K562 (cell line): ENCODE results near the gene CRCP. TPM values are rescaled to one million over a fixed set of nuclear protein-coding genes. Genes with fewer than 3 reads are reported as not detected.

Experiments used
- ATAC-seq: fragments of 200-7000 bp; cut with Tn5 transposase; 3 replicates; pipeline ENCODE4 v1.9.1; 2020; ENCODE audit warnings: moderate library complexity
- BruUV-seq: library from RNA; stranded (reverse); fragments of 400-500 nt; replicated peaks from 2 replicates; lab custom pipeline; 2021; lab: Mats Ljungman, UMichigan
- CTCF ChIA-PET: fragments of 300-600 bp; formaldehyde crosslinking; extraction: SDS; loops from one replicate; lab custom pipeline; 2021; ENCODE audit warnings: low intra/inter-chr PET ratio; lab: Yijun Ruan, JAX
- POLR2A ChIA-PET: fragments of 300-600, 350-650 bp; sonication (Branson Sonifier 250); formaldehyde crosslinking; extraction: SDS; loops from one replicate; lab custom pipeline; 2021; ENCODE audit warnings: antibody characterized with exemption, inconsistent platforms; lab: Yijun Ruan, JAX
- DNase-seq, 4 experiments: peaks; one replicate each; pipeline versions ENCODE4 v3.0.0 to v3.0.0-alpha.2; 2011 to 2018; ENCODE audit warnings: low spot score in 3 of 4, mixed read lengths in 3 of 4; ENCODE audit errors: extremely low read depth in 1 of 4
- FAIRE-seq: peaks from 2 replicates; lab custom pipeline; 2011; peaks lifted over from hg19 to GRCh38; lab: Jason Lieb, UNC
- H2AFZ ChIP-seq: 2 replicates; pipeline ENCODE4 v1.6.0; 2011; ENCODE audit warnings: low read depth, low read length, control low read depth, inconsistent platforms
- H3K27ac ChIP-seq: fragments of 200-600 bp; 3 replicates; pipeline ENCODE4 v1.8.0; 2011; ENCODE audit warnings: low read depth, mild to moderate bottlenecking, control low read depth, inconsistent platforms, low read length, moderate library complexity, mixed read lengths; ENCODE audit errors: extremely low read depth
- H3K27me3 ChIP-seq, 2 experiments: fragments of 300-600 bp in 1 of 2; 2 replicates in 1 of 2; 3 replicates in 1 of 2; pipeline versions ENCODE4 v1.6.0 to v1.8.0; 2011; ENCODE audit warnings: inconsistent platforms in 2 of 2, low read length in 2 of 2, mild to moderate bottlenecking in 1 of 2, mixed read lengths in 1 of 2, moderate library complexity in 1 of 2; ENCODE audit not compliant: control insufficient read depth in 2 of 2, insufficient read depth in 2 of 2
- H3K36me3 ChIP-seq: fragments of 300-600 bp; 3 replicates; pipeline ENCODE4 v1.8.0; 2011; ENCODE audit warnings: mild to moderate bottlenecking, low read length, inconsistent platforms; ENCODE audit not compliant: control insufficient read depth, insufficient read depth
- H3K4me1 ChIP-seq, 2 experiments: fragments of 200-600 bp in 1 of 2; replicated peaks in 1 of 2; 2 replicates in 1 of 2; 3 replicates in 1 of 2; pipeline versions ENCODE4 v1.5.1 to v1.8.0; 2011; ENCODE audit warnings: inconsistent platforms in 2 of 2, low read length in 2 of 2, mild to moderate bottlenecking in 1 of 2, mixed read lengths in 1 of 2, moderate library complexity in 1 of 2; ENCODE audit not compliant: control insufficient read depth in 2 of 2, insufficient read depth in 2 of 2
- H3K4me2 ChIP-seq: 2 replicates; pipeline ENCODE4 v1.6.1; 2011; ENCODE audit warnings: low read length, control low read depth, inconsistent platforms, mixed read lengths; ENCODE audit not compliant: insufficient read depth
- H3K4me3 ChIP-seq: fragments of 200-600 bp; sonication (generic), shearing (Covaris generic); 2 replicates; pipeline ENCODE4 v1.5.1; 2016; ENCODE audit warnings: control low read depth, inconsistent platforms
- H3K79me2 ChIP-seq: fragments of 200-600 bp; 3 replicates; pipeline ENCODE4 v1.8.0; 2011; ENCODE audit warnings: low read length, inconsistent platforms; ENCODE audit not compliant: control insufficient read depth, insufficient read depth
- H3K9ac ChIP-seq, 2 experiments: 2 replicates each; pipeline versions ENCODE4 v1.6.0 to v1.6.1; 2011; ENCODE audit warnings: low read depth in 2 of 2, low read length in 2 of 2, control low read depth in 1 of 2, inconsistent platforms in 1 of 2, mild to moderate bottlenecking in 1 of 2, mixed read lengths in 1 of 2; ENCODE audit not compliant: insufficient read depth in 1 of 2
- H3K9me1 ChIP-seq: one replicate; pipeline ENCODE4 v1.6.0; 2011; ENCODE audit warnings: inconsistent platforms, mild to moderate bottlenecking, low read length, moderate library complexity; ENCODE audit not compliant: control insufficient read depth, insufficient read depth
- H3K9me3 ChIP-seq: replicated peaks from 2 replicates; pipeline ENCODE4 v1.5.1; 2011; ENCODE audit warnings: low read depth, low read length, inconsistent platforms; ENCODE audit not compliant: control insufficient read depth, insufficient read depth
- H4K20me1 ChIP-seq: replicated peaks from 2 replicates; pipeline ENCODE4 v1.6.1; 2011; ENCODE audit warnings: low read length, inconsistent platforms, mixed read lengths; ENCODE audit not compliant: control insufficient read depth, insufficient read depth
- AFF1 ChIP-seq, 2 experiments: fragments of 450-650 bp; IDR thresholded peaks; 2 replicates each; pipeline ENCODE4 v1.6.1; 2018; ENCODE audit warnings: mild to moderate bottlenecking in 2 of 2, low read depth in 1 of 2; ENCODE audit not compliant: partially characterized antibody in 2 of 2
- ATF7 ChIP-seq: fragments of 450-650 bp; IDR thresholded peaks from 2 replicates; pipeline ENCODE4 v1.7.1; 2014; ENCODE audit warnings: mild to moderate bottlenecking, moderate library complexity
- CBX2 ChIP-seq: fragments of 200-600 bp; sonication (generic); IDR thresholded peaks from one replicate; pipeline ENCODE4 v1.6.1; 2012; ENCODE audit warnings: mild to moderate bottlenecking, low read length, inconsistent platforms; ENCODE audit not compliant: insufficient read depth, poor library complexity, severe bottlenecking
- DEAF1 ChIP-seq: fragments of 450-650 bp; formaldehyde crosslinking; IDR thresholded peaks from 2 replicates; pipeline ENCODE4 v1.4.0; 2020; ENCODE audit warnings: mild to moderate bottlenecking, moderate library complexity
- ESRRA ChIP-seq: fragments of 450-650 bp; IDR thresholded peaks from 2 replicates; pipeline ENCODE4 v1.6.1; 2014; ENCODE audit warnings: low read depth, mild to moderate bottlenecking, moderate library complexity, borderline replicate concordance
- HSF4 ChIP-seq: fragments of 250-450 bp; sonication (Bioruptor Pico); IDR thresholded peaks from 2 replicates; pipeline ENCODE4 v2.1.2; 2022; ENCODE audit warnings: mild to moderate bottlenecking, moderate library complexity, borderline replicate concordance
- THRB ChIP-seq: fragments of 450-650 bp; formaldehyde crosslinking; conservative IDR thresholded peaks from 2 replicates; pipeline ENCODE4 v1.4.0; 2022; ENCODE audit warnings: mild to moderate bottlenecking, missing genetic modification characterization
- ZNF740 ChIP-seq, 3 experiments: fragments of 200-800 bp in 1 of 3; sonication (Bioruptor generic) in 1 of 3; sonication (generic) in 1 of 3; formaldehyde crosslinking in 1 of 3; IDR thresholded peaks; 2 replicates each; pipeline versions ENCODE4 v1.6.1 to v1.8.0; 2016 to 2022; ENCODE audit warnings: mild to moderate bottlenecking in 2 of 3, missing compliant biosample characterization in 2 of 3, missing genetic modification characterization in 2 of 3, missing genetic modification reagents in 1 of 3
- WGBS: fragments of 100-300 bp; shearing (Covaris generic); methylation state at CpG from one replicate; pipeline ENCODE4 v1.1.6; 2016; ENCODE audit warnings: low coverage, mixed read lengths; ENCODE audit not compliant: insufficient coverage; ENCODE audit errors: missing lambda C conversion rate; 5-methylcytosine and 5-hydroxymethylcytosine counted together
- in situ Hi-C: fragments of 300-500 bp; cut with MboI; formaldehyde crosslinking; loops from 4 replicates; pipeline ENCODE4 v1.15.0; 2018; ENCODE audit warnings: inconsistent platforms, mixed read lengths
- intact Hi-C: fragments of 100-400 bp; cut with micrococcal nuclease; formaldehyde crosslinking; loops from 2 replicates; pipeline ENCODE4 v1.14.2; 2022
- polyA plus RNA-seq, 8 experiments: library from polyadenylated mRNA; depleted of rRNA in 4 of 8; stranded (reverse) in 5 of 8; unstranded in 3 of 8; fragments of >200 nt; fragmentation: Nextera tagmentation in 2 of 8; fragmentation: Illumina TruSeq in 1 of 8; extraction: Ambion mirVana in 2 of 8; extraction: Trizol in 1 of 8; gene quantifications; 2 replicates each; pipeline versions ENCODE4 v1.2.1 to v1.2.3, GENCODE V29; 2011 to 2014; ENCODE audit warnings: inconsistent platforms in 1 of 8, missing spikeins in 1 of 8
- total RNA-seq, 7 experiments: library from RNA; depleted of rRNA in 6 of 7; stranded (reverse); fragments of >200 nt in 6 of 7; fragmentation: Illumina TruSeq in 2 of 7; extraction: Trizol in 2 of 7; gene quantifications; 2 replicates each; pipeline versions ENCODE4 v1.2.1 to v1.2.3, GENCODE V29; 2011 to 2021; ENCODE audit warnings: low replicate concordance in 1 of 7

CRCP gene
- total and polyA plus RNA-seq, 9 of the 15 experiments (the other 6 are each of a cell fraction or from before 2014, with no cell fraction given) = 22.1 to 58.3 (median 43.4) TPM

GRCh38 chr7:66119245-66119850 is 4.7 kb downstream of the CRCP start:
- CTCF ChIA-PET = no interaction called here
- H3K9ac ChIP-seq = peak overlapping the region; percentile 19 to 37; a peak in 2 of 4 replicates
- POLR2A ChIA-PET = no interaction called here
- H3K9me1 ChIP-seq = peaks cover 16% of the 10 kb centered on the region
- peaks cover 23 to 25% of the 10 kb centered on the region in 2 experiments; a peak in 4 of 5 replicates for H3K4me1 ChIP-seq
- no peaks in the 10 kb centered on the region for H3K27me3 ChIP-seq
- intact Hi-C loops (no loop called here), in situ Hi-C loops (no loop called here)
- peaks cover 63% of the 10 kb centered on the region for H3K36me3 ChIP-seq
- no peaks in the 10 kb centered on the region for H3K9me3 ChIP-seq
- no peak overlapping the region for H3K4me3 ChIP-seq
- FAIRE-seq (no peak), ATAC-seq (no peak), DNase-seq (no peak)
- WGBS = 74% methylated on average over 4 of the region's 4 CpGs
- peaks cover 90% of the 10 kb centered on the region for H3K79me2 ChIP-seq
- H4K20me1 ChIP-seq = peaks cover 14% of the 10 kb centered on the region
- no TSS peak for BruUV-seq
- no peak overlapping the region for H2AFZ ChIP-seq
- H3K27ac ChIP-seq = peak overlapping the region; percentile 30; the same call in 1 of the 3 replicates
- peak overlapping the region; percentile 13; the same call in 1 of the 2 replicates for H3K4me2 ChIP-seq
- TF ChIP-seq DEAF1 (CRISPR knock-in tag) (no peak), HSF4 (CRISPR knock-in tag) (no peak), ESRRA (no peak), ATF7 (no peak), ZNF740 (CRISPR knock-in tag; IDR thresholded peaks at IDR 0.05) (no peak), ZNF740 (tag; IDR thresholded peaks at IDR 0.05) (no peak), THRB (no peak), AFF1 (IDR thresholded peaks at IDR 0.05; ENCODE audit: low read depth in 1 of 2, partially characterized antibody in 2 of 2) (no peak), CBX2 (no peak)
